ENCODE measurements around the gene MUC6. TPM values are rescaled to one million over a fixed set of nuclear protein-coding genes. Genes with fewer than 3 reads are reported as not detected.

MUC6 gene, protein sequence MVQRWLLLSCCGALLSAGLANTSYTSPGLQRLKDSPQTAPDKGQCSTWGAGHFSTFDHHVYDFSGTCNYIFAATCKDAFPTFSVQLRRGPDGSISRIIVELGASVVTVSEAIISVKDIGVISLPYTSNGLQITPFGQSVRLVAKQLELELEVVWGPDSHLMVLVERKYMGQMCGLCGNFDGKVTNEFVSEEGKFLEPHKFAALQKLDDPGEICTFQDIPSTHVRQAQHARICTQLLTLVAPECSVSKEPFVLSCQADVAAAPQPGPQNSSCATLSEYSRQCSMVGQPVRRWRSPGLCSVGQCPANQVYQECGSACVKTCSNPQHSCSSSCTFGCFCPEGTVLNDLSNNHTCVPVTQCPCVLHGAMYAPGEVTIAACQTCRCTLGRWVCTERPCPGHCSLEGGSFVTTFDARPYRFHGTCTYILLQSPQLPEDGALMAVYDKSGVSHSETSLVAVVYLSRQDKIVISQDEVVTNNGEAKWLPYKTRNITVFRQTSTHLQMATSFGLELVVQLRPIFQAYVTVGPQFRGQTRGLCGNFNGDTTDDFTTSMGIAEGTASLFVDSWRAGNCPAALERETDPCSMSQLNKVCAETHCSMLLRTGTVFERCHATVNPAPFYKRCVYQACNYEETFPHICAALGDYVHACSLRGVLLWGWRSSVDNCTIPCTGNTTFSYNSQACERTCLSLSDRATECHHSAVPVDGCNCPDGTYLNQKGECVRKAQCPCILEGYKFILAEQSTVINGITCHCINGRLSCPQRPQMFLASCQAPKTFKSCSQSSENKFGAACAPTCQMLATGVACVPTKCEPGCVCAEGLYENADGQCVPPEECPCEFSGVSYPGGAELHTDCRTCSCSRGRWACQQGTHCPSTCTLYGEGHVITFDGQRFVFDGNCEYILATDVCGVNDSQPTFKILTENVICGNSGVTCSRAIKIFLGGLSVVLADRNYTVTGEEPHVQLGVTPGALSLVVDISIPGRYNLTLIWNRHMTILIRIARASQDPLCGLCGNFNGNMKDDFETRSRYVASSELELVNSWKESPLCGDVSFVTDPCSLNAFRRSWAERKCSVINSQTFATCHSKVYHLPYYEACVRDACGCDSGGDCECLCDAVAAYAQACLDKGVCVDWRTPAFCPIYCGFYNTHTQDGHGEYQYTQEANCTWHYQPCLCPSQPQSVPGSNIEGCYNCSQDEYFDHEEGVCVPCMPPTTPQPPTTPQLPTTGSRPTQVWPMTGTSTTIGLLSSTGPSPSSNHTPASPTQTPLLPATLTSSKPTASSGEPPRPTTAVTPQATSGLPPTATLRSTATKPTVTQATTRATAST (N-terminal part only)
- under 0.01 and 0.10 TPM in 2 replicates for total RNA-seq (2014; rRNA removed; shearing (Covaris generic))

DNA sequence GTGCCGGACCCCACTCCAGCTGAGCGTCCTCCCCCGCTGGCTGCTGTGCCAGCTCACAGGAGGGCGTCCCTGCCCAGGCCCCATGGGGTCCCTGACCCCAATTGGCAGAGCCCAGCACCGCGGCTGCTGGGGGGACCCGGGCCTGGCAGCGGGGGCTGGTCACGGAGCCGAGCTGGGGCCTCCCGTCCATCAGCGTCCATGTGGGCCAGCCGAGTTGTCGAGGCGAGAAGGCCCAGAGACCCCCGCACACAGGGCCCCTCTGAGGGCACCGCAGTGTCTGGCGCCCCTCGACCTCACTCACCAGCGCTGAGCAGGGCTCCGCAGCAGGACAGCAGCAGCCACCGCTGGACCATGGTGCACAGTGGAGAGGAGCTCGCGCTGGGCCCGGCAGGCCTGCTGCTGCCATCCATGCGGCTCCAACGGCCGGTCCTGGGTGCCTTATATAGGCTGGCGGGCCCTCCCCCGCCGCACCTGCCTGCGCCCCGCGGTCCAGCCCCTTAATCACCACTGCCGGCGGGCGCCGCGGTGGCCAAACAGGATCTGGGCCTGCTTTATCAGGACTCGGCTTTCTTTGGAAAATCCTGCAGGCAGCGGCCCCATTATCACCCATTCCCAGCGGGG, at the start of gene MUC6:
MUC6 (minus strand) TSS at position 416 of the 621 bp plus-strand sequence; CDS start at position 353, 63 bp downstream.
- no peak for DNase-seq (ENCODE audit: low read depth)

GRCh38 chr11:1085440-1086170, 49.1 kb upstream of the MUC6 start:
- no peak for DNase-seq (ENCODE audit: low read depth)

- no peak for DNase-seq (ENCODE audit: low read depth)
These were observed 48.3 kb upstream of the MUC6 start for GRCh38 chr11:1084561-1085439.

GRCh38 chr11:1083621-1084551, 47.4 kb upstream of the MUC6 start:
- no peak for DNase-seq (ENCODE audit: low read depth)

- DNase-seq (ENCODE audit: low read depth), result no peak
These were observed 46.5 kb upstream of the MUC6 start for GRCh38 chr11:1082728-1083620.

GRCh38 chr11:1082346-1082727, 45.8 kb upstream of the MUC6 start:
- DNase-seq (ENCODE audit: low read depth), result no peak

- DNase-seq (ENCODE audit: low read depth), result no peak
These were observed 45.2 kb upstream of the MUC6 start for GRCh38 chr11:1081601-1082311.

GRCh38 chr11:1078191-1078601, 41.7 kb upstream of the MUC6 start:
- DNase-seq (ENCODE audit: low read depth), result no peak

DNA sequence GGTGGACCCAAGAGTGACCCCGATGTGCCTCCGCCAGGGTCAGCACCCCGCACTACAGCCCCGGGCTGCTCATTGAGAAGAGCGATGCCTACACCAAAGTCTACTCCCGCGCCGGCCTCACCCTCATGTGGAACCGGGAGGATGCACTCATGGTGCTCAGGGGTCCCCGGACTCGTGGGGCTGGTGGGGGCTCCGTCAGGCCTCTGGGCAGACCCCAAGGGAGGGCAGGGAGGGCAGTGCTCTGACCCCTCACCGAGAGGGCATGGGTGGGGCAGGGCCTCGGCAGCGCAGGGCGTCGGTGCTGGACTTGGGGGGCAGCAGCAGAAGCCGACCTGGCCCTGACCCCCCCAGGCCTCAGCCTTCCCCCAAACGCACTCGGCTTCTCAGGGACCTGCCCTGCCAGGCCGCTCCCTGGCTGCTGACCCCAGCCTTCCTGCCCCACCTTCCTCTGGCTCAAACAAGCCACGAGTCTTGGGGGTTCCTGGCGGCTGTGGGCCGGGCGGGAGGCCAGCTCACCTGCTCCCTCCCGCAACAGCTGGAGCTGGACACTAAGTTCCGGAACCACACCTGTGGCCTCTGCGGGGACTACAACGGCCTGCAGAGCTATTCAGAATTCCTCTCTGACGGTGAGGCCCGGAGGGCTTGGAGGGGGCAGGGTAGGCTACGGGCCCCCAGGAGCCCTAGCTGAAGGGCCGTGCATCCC, 41.0 kb upstream of the MUC6 start:
- no peak for DNase-seq (ENCODE audit: low read depth)

- no peak for DNase-seq (ENCODE audit: low read depth)
These were observed 40.5 kb upstream of the MUC6 start for GRCh38 chr11:1077033-1077416.

DNA sequence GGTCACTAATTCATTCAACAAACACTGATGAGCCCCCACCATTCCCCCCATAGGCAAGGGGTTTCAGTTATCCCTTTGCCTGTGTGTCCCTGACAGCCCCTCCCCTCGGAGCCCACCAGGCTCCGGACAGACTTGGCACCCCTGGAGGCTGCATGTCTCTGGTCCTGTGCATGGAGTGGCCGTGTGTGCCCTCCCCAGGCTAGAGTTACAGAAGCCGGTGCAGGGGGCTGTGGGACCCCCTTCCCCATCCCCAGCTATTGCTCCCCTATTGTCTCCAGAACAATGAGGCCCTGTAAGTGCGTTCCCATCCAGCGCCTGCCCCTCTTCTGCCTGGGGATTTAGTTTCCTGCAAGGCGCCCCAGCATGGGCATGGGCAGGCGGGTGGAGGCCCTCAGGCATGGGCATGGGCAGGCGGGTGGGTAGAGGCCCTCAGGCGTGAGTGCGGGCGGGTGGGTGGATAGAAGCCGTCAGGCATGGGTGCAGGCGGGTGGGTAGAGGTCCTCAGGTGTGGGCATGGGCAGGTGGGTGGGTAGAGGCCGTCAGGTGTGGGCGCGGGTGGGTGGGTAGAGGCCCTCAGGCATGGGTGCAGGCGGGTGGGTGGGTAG, 39.6 kb upstream of the MUC6 start:
- no peak for DNase-seq (ENCODE audit: low read depth)

GRCh38 chr11:1075341-1075911, 38.9 kb upstream of the MUC6 start:
- no peak for DNase-seq (ENCODE audit: low read depth)

DNA sequence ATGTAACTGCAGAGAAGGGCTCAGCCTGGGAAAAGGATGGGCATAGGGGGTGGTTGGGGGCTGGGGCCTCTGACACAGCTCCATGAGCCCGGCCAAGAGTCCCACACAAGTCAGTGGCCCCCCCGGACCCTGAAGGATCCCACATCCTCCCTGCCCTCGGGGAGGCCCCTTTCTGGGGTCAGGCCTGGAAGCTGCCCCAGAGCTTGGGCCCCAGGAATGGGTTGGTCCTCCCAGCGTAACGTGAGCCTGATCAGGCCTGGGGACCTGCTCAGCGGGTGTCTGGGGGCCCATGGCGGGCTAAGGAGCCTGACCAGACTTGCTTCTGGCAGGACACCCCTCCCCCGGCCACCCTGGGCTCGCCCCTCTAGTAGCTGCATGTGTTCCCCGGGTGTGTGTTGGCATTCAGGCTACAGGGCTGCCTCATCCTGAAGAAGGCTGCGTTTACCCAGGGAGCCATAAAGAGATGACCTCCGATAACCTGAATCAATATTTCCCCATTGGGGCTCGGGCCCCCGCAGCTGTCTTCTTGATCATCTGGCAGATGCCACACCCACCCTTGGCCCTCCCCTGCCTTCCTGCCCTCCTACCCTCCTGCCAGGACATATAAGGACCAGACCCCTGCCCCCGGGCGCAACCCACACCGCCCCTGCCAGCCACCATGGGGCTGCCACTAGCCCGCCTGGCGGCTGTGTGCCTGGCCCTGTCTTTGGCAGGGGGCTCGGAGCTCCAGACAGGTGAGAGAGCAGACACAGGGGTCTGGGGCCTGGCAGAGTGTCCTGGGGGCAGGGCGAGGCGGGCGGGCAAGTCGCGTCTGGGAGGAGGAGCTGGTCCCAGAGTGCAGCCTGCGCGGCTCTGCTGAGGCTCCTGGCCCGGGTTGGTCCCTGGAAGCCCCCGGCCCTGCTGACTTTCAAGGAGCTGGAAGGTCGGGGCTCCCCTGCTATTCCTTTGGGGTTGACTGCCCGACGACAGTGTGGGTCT, 38.0 kb upstream of the MUC6 start, which contains the start of gene MUC2:
MUC2 (plus strand) TSS at position 631 of the 978 bp plus-strand sequence.
- no peak for DNase-seq (ENCODE audit: low read depth)

GRCh38 chr11:1073851-1074243, 37.3 kb upstream of the MUC6 start:
- DNase-seq (ENCODE audit: low read depth), result peak; percentile 47

All from RPMI7951 (cell line).